Measurements from ENCODE around the gene FAM107B.

Gene FAM107B

DNA sequence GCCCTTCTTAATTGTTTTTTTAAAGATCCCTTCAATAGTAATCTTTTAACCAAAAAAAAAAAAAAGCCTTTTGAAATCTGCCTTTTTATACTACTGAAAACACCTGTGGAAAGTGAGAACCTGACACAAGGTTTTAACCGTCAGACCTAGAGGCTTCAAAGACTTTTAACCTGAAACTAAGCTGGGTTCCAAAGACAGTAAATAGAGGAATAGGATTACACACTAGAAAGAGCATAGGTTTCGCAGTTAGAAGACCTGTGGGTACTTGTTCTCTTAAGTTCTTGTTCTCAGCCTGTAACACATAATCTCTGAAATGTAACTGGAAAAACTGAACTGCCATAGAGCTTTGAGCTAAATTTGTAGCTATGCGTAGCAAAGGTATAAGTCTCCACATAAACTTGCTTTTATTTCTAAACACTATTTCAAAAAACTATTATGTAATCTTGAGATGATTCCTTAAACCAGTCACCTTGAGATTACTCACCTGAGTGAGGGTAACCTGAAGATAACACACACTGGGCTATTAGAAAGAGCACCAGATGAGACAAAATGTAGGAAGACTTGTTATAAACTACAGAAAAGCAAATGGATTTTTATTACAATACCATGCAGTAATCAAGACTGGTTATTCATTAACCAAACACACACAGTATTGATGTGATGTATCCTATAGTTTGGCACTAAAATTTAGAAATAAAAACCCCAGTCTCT, 247.4 kb downstream of the FAM107B start:
- DNase-seq, result no peak

DNA sequence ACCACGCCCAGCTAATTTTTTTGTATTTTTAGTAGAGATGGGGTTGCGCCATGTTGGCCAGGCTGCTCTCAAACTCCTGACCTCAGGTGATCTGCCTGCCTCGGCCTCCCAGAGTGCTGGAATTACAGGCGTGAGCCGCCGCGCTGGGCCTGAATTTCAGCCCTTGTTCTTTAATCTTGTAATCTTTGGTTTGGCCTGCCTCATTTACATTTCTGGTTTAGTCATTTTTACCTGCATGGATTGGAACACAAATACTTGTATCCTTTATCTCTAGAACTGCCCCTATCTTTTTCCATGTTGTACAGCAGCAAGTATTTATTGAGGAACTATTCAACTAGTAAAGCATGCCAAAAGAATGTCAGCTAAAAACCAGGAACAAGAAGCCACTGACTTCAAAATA, 248.4 kb downstream of the FAM107B start:
- no peak for DNase-seq

DNA sequence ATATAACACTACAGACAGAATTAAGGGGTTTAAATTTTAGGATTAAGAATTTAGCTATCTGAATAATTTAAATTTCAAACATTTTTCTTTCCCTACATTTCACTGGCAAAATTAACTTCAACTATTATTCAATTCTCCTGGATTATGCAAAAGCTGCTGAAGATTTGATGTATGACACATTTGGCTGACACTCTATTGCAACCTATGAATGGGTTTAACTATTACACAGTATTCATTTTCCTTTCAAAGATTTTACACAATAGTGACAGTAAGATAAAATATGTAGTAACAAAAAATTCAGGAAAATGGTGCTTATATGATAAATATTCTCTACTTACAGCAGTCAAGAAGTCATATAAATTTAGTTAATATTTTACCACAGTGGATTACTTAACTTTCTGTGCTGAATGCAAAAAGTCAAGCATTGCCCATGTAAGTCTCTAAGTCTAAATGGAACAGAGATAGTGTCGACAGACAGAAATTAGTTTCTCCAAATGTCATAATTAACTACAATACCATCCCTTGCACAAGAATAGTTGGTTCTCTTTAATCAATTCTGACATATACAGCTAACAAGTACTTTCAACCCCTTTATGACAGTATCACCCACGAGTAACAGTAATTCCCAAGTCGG, 249.9 kb downstream of the FAM107B start:
- no peak for DNase-seq

DNA sequence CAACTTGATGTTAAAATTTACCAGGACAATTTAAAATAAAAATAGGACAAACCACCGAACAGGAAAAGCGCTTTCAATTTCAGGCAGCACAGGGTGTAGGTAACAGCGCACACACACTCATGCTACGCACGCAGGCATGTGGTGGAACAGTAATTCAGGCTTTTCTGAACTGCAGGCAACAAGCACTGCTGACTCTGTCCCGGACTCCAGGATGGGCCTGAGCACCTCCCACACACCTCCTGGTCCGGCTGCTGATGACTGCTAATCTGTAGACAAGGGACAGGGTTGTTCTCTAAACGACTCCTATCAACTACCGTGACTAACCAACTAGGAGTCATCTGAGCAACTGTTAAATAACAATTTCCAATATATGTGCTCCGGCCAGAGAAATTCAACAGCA, 251.4 kb downstream of the FAM107B start:
- no peak for DNase-seq

DNA sequence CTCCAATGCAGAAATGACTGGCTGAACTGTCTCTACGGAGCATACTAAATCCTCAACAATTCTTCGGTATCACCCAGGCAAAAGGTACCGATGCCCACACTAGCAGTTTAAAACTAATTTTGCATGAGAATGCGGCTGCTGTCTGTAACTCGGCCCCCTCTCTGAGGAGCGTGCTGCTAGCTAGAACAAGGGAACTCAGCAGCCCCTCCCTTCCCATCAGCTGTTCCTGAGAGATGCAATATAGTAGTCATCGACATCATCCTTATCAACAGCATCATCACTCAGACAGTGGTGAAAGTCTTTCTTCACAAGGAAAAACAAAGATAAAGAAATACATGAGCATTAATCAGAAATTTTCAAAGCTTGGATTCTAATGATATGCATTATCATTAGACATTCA, 254.9 kb downstream of the FAM107B start:
- no peak for DNase-seq

DNA sequence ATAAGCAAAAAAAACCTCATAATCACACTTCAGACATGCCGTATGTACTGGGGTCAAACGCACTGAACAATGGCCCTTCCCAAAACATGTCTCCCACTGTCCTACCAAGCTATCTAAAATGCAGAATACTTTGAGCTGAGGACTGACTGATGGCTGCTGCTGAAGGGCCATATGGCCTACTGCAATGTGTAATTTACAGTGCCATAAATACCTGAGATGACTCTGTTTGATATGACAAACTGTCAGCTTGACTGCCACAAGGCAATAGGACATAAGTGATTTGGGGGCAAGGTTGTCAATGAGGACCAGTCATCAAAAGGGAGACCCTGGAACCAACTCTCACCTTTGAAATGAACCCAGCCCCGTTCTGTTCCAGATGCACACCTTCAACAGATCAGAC, 256.5 kb downstream of the FAM107B start:
- no peak for DNase-seq

DNA sequence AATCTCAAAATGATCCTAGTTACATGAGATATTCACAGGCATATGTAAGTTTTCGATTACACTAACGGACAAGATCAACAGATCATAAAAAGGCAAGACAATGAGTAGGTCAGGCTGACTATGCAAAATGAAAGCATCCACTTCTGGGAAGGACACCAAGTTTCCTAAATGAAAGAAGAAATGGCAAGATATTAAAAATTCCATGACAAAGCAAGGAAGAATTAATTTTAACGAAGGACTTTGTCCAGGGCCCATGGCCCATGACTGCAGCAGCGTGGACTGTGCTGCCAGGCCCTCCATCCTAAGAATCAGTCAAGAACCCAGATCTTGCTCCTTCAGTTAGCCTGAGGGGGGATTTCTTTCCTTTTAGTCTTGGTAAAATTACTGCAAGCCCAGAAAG, 261.6 kb downstream of the FAM107B start:
- no peak for DNase-seq

DNA sequence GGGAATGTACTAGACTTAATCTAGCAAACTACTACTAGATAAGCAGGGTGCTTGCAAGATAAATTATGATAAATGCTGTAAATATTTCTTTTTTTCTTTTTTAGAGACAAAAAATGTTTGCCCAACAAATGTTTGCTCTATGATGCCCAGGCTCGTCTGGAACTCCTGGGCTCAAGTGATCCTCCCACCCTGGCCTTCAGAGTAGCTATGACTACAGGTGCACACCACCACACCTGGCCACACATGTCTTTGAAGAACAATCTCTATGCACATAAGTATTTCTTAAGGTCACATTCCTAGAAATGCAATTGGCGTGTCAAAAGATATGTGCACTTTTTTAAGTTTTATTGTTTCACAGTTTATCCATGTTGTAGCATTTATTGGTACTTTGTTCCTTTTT, 264.4 kb downstream of the FAM107B start:
- no peak for DNase-seq

DNA sequence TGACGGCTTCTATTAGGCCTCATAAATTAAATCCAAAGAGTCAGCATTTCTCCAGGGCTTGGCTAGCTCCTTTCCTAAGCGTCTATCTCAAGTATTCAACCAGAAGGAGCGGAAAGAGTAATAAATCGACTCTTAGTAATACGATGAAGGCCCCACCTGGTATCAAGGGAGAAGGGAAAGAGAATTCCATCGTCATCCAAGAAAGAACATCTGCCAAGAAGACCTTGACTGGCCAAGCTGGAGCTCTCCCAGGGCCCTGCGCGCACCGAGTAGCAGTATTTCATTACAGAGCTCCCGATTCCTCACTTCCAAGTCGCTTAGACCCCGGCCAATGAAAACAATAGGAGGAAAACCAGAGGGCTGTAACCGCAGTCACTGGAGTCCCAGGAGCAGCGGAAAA, 266.0 kb downstream of the FAM107B start:
- DNase-seq, result no peak

DNA sequence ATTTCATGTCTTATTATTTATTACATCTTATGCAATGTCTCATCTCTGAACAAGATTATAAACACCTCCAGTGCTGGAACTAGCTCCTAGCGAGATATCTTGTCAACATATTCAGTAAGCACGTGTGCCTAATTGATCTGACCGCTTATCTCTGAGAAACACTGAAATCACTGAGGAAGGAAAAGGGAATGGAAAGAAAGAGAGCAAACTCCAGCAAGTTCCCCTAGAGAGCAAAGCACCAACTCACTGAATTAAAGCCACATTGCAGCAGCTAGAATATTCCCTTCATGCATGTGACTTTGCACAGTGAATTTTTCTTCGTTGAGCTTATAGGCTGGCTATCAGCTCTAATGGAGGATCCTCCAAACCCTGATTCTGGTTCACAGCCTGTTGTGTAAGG, 266.9 kb downstream of the FAM107B start:
- no peak for DNase-seq

DNA sequence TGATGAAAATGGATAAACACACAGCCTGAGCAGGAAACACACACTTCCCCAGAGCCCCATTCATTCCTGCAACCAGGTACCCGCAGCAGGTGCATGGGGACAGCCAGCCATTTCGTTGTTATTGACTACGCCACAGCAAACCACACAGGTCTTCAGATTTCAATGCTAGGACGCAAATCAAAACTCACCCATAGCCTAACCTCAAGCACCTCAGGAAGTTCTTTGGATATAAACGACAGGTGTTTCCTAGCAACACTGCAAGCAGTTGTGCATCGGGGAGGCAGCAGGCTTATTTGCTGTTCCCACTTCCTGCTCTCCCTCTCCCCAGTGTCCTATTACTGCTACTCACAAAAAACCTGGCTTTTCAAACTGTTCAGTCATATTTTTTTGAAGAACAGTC, 267.5 kb downstream of the FAM107B start:
- DNase-seq, result peak; percentile 67

DNA sequence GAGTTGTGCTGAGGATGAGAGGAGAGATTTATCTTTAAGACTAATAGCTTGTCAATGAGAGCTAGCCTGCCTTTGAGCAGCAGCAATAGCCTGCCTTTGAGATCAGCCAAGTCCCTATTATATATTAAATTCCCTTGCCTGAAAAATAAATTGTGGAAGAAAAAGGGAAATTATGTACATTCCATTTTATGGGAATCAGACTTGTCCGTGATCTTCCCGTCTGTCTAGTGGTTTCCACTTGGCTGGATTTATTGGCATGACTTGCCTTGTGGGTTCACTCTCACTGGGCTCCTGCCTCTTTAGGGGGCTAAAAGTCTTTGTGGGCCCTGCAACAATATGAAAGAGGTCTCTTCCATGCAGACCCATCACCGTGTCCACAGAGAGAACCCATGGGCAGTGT, 272.3 kb downstream of the FAM107B start:
- no peak for DNase-seq

DNA sequence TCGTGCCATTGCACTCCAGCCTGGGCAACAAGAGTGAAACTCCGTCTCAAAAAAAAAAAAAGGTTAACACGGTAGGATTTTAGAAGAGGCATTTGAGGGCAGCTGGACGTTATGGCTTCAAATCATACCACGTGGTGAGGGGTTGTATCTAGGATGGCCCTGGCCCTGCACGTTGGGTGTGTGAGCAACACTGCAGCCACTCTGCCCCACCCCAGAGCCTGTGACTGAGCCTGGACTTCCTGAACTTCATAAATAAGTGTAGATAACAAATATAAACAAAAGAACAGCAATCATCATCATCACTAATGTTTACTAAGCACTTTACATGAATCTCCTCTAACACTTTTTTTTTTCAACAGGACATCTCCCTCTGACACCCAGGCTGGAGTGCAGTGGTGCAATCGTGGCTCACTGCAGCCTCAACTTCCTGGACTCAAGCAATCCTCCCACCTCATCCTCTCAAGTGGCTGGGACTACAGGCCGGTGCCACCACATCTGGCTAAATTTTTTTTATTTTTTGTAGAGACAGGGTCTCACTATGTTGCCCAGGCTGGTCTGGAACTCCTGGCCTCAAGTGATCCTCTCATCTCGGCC, 274.4 kb downstream of the FAM107B start:
- no peak for DNase-seq

DNA sequence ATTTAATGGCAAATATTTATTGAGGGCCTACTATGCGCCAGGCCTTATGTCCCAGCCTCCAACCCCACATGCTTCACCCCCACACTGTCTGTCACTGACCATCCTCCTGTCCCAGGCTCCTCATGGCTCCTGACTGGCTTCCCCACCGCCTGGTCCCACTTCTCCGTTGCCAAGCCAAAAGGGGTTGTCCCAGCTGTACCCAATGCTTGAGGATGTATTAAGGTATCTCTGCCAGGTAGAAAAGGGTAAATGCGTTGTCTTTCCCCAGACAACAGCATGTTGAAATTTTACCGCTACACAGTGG, 275.1 kb downstream of the FAM107B start:
- DNase-seq, result no peak

DNA sequence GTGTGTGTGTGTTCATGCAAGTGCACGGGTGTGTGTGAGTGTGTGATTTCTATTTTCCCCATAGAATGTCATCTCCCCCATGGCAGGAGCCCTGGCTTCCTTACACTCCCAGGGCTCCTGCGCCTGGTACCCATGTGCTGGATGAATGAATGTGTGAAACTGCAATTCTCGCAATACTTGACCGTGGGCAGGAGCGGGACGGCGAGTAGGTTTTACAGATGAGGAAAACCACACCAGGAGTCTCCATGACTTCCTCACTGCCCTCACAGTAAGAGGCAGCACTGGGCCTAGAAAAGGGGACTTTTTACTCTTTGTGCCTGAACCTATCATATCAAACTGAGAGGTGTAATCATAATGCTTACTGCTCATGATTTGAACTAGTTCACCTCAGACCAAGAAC, 276.4 kb downstream of the FAM107B start:
- DNase-seq, result no peak

DNA sequence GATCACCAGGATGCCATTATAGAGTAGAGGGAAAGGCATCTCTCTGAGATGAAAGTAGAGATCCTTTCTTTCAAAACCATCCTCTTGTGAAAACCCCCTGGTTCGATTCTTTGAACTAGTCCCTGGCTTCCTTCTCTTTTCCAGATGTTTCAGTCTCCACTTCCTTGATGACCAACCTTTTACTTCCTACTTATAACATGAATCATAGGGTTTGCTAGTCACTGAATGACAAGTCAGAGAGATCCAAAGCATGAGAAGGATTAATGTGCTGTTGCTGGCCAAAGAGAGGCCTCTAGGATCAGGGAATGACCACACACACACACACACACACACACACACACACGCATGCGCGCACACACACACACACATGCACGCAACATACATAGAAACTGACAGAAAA, 282.9 kb downstream of the FAM107B start:
- no peak for DNase-seq

DNA sequence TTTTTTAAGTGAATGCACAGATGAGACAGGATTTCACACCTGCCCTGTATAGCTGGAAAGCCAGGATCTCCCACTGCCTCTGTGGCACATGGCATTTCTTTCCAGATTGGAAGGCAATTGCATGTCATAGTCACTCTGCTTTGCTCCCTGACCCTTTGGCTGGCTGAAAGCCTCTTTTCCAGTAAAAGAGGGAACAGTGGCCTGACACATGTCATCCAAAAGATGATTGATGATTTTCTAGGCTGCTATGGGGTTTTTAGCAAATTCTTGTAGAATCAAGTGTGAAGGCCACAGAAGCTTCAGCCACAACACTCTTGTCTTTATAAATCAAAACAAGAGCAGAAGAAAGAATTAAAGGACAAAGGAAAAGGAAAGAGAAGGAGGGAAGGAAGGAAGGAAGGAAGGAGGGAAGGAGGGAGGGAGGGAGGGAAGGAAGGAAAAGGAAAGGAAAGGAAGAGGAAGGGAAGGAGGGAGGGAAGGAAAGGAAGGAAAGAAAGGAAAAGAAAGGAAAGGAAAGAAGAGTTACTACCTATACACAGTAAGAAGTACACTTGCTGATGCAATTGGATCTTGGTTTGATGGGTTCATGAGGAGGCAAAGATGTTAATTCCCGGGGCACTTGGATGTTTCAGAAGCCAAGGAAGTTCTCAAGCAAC, 285.0 kb downstream of the FAM107B start:
- no peak for DNase-seq

DNA sequence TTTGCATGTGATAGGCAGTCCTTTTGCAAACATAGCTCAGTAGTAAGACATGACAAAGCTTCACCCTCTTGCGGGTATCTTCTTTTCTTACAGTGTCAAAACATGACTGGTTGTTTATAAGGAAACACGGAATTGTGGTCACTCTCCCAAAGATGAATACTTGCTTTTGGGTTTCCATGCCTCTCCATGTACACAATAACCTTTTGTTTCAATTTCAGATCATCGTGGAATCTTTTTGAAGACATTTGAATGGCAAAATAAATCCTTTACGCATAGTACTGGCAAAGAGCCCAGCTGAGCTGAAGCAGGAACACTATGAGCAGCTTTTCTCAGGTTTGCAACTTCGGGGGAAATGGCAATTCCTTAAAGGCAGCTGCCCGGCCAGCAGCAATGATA, 287.2 kb downstream of the FAM107B start:
- no peak for DNase-seq

DNA sequence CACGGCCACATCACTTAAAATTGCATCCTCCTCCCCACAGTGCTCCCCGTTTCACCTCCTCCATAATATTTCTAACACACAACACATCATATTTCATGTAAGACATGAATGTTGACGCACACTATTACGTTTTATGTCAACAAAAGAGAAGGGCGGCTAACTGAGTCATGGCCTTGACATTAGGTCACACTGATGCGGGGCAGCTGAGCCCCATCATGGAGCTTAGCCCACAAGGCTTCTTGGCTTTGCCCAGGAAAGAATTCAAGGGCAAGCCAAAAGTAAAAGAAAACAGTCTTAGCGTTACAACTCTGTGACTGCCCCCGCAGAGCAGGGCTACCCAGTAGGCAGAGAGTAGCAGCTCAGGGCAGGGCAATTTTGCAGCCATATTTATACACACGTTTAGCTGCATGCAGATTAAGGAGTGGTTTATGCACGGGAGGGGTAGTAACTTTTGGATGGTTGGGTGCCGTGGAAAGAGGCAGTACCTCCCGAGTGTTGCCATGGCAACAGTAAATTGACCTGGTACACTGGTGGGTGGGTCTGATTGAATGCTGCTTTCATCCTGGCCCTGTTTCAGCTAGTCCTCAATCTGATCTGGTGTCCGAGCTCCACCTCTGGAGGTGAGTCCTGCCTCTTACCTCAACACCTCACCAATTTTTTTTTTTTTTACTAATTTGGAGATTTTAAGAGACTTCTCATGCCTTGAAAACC, 287.8 kb downstream of the FAM107B start:
- DNase-seq, result no peak

DNA sequence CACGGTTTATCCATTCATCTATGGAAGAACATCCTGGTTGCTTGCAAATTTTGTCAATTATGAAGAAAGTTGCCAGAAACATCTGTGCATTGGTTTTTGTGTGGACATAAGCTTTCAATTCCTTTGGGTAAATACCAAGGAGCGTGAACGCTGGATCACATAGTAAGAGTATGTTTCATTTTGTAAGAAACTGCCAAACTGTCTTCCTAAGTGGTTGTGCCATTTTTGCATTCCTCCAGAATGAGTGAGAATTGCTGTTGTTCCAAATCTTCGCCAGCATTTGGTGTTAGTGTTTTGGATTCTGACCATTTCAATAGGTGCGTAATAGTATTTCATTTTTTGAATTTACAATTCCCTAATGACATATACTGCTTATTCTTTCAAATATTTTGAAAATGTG, 288.7 kb downstream of the FAM107B start:
- no peak for DNase-seq

DNA sequence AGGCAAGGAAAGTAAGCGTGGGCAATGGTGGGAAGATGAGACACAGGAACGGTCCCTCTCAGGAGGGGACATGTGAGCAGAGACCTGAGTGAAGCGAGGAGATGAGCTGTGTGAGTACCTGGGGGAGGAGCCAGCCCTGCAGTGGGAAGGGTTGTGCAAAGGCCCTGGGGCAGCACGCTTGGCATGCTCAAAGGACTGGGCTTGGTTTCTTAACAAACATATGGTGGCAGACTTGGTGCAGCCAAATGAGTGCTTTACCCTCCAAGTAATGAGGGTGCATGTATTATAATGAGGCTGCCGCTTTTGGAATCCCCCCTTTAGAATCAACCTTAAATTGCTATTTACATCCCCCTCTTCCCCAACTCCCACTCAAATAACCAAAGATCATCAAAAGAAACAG, 291.3 kb downstream of the FAM107B start:
- no peak for DNase-seq

DNA sequence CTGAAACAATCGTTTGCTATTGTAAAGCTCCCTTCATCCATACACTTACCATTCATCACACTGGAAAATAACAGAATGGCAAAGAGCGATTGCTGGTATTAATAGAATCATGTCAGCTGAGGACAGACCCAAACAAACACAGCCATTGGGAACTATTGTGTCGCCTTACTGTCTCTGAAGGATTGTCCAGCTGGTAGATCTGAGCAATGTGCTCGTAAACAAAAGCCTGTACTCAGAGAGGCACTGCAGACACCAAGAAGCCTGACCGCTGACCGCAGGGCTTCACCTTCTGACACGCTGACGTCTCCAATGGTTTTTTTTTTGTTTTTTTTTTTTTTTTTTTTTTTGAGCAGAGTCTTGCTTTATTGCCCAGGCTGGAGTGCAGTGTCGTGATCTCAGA, 292.9 kb downstream of the FAM107B start:
- DNase-seq, result no peak

DNA sequence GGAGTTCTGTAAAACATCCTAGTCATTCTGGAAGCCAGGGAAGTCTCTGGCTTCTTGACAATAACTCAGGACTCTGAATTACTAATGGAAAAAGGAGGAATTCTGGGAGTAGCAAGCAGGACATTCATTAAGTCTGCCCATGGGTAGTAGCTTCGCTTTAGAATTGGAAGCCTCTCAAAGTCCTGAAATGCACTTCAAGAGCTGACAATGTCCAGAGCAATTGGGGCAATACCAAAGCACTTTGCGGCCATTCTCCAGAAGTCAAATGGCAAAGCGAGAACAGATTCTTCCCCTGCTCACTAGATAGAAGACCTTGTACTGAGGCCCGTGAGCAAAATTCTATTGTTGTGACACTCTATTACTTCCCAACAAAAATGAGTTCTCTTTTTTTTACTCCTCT, 293.7 kb downstream of the FAM107B start:
- no peak for DNase-seq

DNA sequence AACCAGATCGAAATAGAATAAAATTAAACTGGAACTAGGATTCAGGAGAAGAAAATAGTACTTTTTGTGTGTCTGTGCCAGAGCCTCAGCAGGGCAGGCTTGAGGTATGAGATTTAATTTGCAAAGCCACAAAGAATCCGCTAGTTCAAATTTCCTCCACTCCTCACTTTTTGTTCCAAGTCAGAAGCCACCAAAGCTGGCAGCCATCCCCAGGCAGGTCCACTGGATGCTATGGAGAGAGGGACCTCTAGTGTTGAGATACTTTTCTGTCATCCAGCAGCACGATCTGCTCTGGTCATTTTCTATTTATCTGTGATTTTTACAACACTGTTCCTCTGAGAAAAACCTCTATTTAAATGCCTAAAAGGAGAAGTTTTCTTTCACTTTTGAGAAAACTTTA, 296.1 kb downstream of the FAM107B start:
- no peak for DNase-seq
